Measurements from ENCODE around the gene TMEM247. TPM values are rescaled to one million over a fixed set of nuclear protein-coding genes. Genes with fewer than 3 reads are reported as not detected.

TMEM247 gene
- total and polyA plus RNA-seq, 10 donors, result not detected

GRCh38 chr2:46444732-46445131 lies 34.6 kb upstream of the TMEM247 start:
- H3K27ac ChIP-seq, result no peak overlapping the region
- TF ChIP-seq POLR2A (IDR thresholded peaks at IDR 0.05), result no peak
- TF ChIP-seq, protein P1, sequence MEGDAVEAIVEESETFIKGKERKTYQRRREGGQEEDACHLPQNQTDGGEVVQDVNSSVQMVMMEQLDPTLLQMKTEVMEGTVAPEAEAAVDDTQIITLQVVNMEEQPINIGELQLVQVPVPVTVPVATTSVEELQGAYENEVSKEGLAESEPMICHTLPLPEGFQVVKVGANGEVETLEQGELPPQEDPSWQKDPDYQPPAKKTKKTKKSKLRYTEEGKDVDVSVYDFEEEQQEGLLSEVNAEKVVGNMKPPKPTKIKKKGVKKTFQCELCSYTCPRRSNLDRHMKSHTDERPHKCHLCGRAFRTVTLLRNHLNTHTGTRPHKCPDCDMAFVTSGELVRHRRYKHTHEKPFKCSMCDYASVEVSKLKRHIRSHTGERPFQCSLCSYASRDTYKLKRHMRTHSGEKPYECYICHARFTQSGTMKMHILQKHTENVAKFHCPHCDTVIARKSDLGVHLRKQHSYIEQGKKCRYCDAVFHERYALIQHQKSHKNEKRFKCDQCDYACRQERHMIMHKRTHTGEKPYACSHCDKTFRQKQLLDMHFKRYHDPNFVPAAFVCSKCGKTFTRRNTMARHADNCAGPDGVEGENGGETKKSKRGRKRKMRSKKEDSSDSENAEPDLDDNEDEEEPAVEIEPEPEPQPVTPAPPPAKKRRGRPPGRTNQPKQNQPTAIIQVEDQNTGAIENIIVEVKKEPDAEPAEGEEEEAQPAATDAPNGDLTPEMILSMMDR (IDR thresholded peaks at IDR 0.05 in 8 of 11, conservative IDR thresholded peaks at IDR 0.05 in 3 of 11), result no peak
- TF ChIP-seq POLR2AphosphoS5 (IDR thresholded peaks at IDR 0.05), result no peak
- 79 to 96% (median 83%) methylated on average over 2 of the region's 2 CpGs for WGBS, 5 donors
- H3K4me3 ChIP-seq, result no peak overlapping the region
- H3K4me1 ChIP-seq, result peaks cover 0 to 8% (median 0%) of the 10 kb centered on the region in 6 donors
- H3K9me3 ChIP-seq, result peaks cover 0 to 21% (median 15%) of the 10 kb centered on the region in 8 donors
- no peaks in the 10 kb centered on the region for H3K27me3 ChIP-seq (replicated peaks in 1 of 7)
- intact Hi-C loops (cut with DNase I; ENCODE audit: low total_unique reads), result no loop called here
- H3K36me3 ChIP-seq, result no peaks in the 10 kb centered on the region
- DNase-seq, result no peak

DNA sequence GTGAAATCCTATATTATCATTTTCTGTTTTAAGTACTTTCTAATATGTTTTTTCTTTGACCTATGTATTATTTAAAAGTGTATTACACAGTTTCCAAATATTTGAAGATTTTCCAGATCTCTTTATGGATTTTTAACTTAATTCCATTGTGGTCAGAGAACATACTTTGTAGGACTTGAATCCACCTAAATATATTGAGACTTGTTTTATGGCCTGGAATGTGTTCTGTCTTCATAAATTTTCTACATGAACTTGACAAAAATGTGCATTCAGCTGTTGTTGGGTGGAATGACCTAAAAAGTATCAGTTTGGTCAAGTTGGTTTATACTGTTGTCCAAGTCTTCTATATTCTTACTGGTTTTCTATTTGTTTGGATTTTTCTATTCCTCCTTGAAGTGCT lies 33.8 kb upstream of the TMEM247 start:
- Histone ChIP-seq H3K27me3 (replicated peaks in 1 of 7) (no peaks in the 10 kb centered on the region), H3K36me3 (no peaks in the 10 kb centered on the region), H3K4me1 (peaks cover 0 to 4% (median 0%) of the 10 kb centered on the region in 6 donors), H3K4me3 (no peak overlapping the region), H3K27ac (no peak overlapping the region), H3K9me3 (peaks cover 0 to 21% (median 15%) of the 10 kb centered on the region in 8 donors)
- intact Hi-C loops (cut with DNase I; ENCODE audit: low total_unique reads), result no loop called here
- DNase-seq, result no peak
- TF ChIP-seq, protein P1 (IDR thresholded peaks at IDR 0.05 in 8 of 11, conservative IDR thresholded peaks at IDR 0.05 in 3 of 11), result no peak
- TF ChIP-seq POLR2AphosphoS5 (IDR thresholded peaks at IDR 0.05) (no peak), POLR2A (IDR thresholded peaks at IDR 0.05) (no peak)

GRCh38 chr2:46446871-46447568 lies 32.3 kb upstream of the TMEM247 start:
- H3K4me3 ChIP-seq, result no peak overlapping the region
- WGBS, 5 donors, result 86 to 93% (median 88%) methylated on average over 3 of the region's 3 CpGs
- H3K27me3 ChIP-seq (replicated peaks in 1 of 7), result no peaks in the 10 kb centered on the region
- intact Hi-C loops (cut with DNase I; ENCODE audit: low total_unique reads), result no loop called here
- H3K27ac ChIP-seq, result no peak overlapping the region
- H3K36me3 ChIP-seq, result no peaks in the 10 kb centered on the region
- DNase-seq, result no peak
- TF ChIP-seq POLR2A (IDR thresholded peaks at IDR 0.05), result no peak
- no peak for TF ChIP-seq POLR2AphosphoS5 (IDR thresholded peaks at IDR 0.05)
- TF ChIP-seq, protein P1 (IDR thresholded peaks at IDR 0.05 in 8 of 11, conservative IDR thresholded peaks at IDR 0.05 in 3 of 11), result no peak
- H3K4me1 ChIP-seq, result no peaks in the 10 kb centered on the region
- peaks cover 0 to 21% (median 15%) of the 10 kb centered on the region in 8 donors for H3K9me3 ChIP-seq

- Histone ChIP-seq H3K9me3 (peaks cover 0 to 21% (median 15%) of the 10 kb centered on the region in 8 donors), H3K36me3 (no peaks in the 10 kb centered on the region), H3K27me3 (replicated peaks in 1 of 7) (no peaks in the 10 kb centered on the region), H3K4me3 (no peak overlapping the region), H3K27ac (no peak overlapping the region), H3K4me1 (no peaks in the 10 kb centered on the region)
- intact Hi-C loops (cut with DNase I; ENCODE audit: low total_unique reads), result no loop called here
- DNase-seq, result no peak
- WGBS, 5 donors, result 84 to 93% (median 91%) methylated on average over 2 of the region's 2 CpGs
- no peak for TF ChIP-seq POLR2AphosphoS5 (IDR thresholded peaks at IDR 0.05)
- TF ChIP-seq, protein P1 (IDR thresholded peaks at IDR 0.05 in 8 of 11, conservative IDR thresholded peaks at IDR 0.05 in 3 of 11), result no peak
- TF ChIP-seq POLR2A (IDR thresholded peaks at IDR 0.05), result no peak
Measured at GRCh38 chr2:46447649-46448048, 31.7 kb upstream of the TMEM247 start.
